A549 treated with CpdA at 1 μM for 4 hours (cell line): ENCODE data around the gene SERPINA7. TPM values are rescaled to one million over a fixed set of nuclear protein-coding genes. Genes with fewer than 3 reads are reported as not detected.

Experiments
- total RNA-seq: library from RNA; stranded (reverse); fragments of 200-300 nt; extraction: Qiagen RNA extraction; gene quantifications from 5 replicates; pipeline ENCODE4 v1.2.3, GENCODE V29; 2022; ENCODE audit warnings: low read depth

The SERPINA7 gene, protein sequence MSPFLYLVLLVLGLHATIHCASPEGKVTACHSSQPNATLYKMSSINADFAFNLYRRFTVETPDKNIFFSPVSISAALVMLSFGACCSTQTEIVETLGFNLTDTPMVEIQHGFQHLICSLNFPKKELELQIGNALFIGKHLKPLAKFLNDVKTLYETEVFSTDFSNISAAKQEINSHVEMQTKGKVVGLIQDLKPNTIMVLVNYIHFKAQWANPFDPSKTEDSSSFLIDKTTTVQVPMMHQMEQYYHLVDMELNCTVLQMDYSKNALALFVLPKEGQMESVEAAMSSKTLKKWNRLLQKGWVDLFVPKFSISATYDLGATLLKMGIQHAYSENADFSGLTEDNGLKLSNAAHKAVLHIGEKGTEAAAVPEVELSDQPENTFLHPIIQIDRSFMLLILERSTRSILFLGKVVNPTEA
- total RNA-seq, result not detected in 5 replicates

DNA sequence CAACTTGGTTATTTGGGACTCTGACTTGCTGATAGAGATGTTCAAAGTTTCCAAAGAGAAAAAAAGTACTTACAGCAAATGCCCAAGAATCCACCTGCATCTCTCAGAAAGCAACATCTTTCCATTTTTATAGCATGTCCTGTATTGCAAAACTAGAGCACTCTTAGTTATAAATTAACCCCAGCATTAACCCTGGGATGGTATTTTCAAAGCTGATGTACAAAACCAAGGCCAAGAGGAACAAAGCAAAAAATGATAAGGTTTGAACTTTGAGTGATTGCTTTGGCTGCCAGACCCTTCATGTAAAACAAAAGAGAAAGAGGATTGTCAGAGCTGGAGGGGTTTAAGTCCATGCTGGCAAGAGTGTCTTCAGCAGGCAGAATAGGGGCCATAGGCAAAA, at the start of gene SERPINA7:
SERPINA7 (minus strand) TSS at position 103 of the 400 bp plus-strand sequence. CDS start 1,669 bp downstream, outside the sequence.

Other genes starting within 250 kb of the SERPINA7 start
- not detected in 5 replicates for gene NRK, start 216.2 kb downstream of the SERPINA7 start, total RNA-seq
- not detected in 5 replicates for gene PWWP3B, start 129.6 kb upstream of the SERPINA7 start, total RNA-seq